Adrenal gland (tissue), 5 donors: ENCODE measurements around the gene CRADD.

Experiments
- POLR2A ChIP-seq, 2 donors: fragments of 450-650 bp; IDR thresholded peaks; one replicate each; pipeline ENCODE4 v1.6.1; 2017; ENCODE audit warnings: antibody characterized with exemption in 2 of 2, mild to moderate bottlenecking in 2 of 2, moderate library complexity in 1 of 2
- TF ChIP-seq, protein P1 (sequence below), 6 experiments: fragments of 450-650 bp in 4 of 6; fragments of 200-600 bp in 2 of 6; sonication (generic) in 1 of 6; IDR thresholded peaks; 1 replicate in 5 of 6; 2 replicates in 1 of 6; pipeline versions ENCODE4 v1.5.1 to v1.8.0; 2016 to 2021; ENCODE audit warnings: antibody characterized with exemption in 6 of 6, mild to moderate bottlenecking in 2 of 6, moderate library complexity in 1 of 6
- donor health status: DM: no; HTN: no; CAD: no.

DNA sequence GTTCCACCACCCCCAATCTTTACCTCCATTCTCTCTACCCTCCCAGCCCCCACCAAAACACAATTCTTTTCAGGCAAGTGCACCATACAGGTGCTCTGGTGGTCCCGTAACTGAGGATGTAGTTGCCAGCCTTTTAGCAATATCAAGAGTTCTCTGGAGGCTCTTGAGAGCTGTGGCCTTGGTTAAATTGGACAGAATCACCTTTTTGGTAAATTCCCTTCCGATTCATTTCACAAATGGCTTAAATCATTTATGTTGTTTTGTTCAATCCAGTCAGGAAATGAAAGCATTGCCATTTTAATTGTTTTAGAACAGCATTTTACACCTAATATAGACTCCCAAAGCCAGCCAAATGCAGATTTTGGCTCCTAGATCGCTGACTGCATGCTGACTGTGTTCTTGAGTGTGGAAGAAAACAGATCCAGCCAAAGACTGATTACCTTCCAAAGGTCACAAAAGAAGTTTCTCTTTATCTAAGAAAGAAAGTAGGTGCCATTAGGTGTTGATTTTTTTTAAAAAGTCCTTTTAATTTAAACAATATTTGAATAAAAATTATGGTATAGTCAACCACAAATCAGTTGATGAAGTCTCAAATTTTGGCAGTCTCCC is 25.6 kb downstream of the CRADD start:
- TF ChIP-seq, protein P1, sequence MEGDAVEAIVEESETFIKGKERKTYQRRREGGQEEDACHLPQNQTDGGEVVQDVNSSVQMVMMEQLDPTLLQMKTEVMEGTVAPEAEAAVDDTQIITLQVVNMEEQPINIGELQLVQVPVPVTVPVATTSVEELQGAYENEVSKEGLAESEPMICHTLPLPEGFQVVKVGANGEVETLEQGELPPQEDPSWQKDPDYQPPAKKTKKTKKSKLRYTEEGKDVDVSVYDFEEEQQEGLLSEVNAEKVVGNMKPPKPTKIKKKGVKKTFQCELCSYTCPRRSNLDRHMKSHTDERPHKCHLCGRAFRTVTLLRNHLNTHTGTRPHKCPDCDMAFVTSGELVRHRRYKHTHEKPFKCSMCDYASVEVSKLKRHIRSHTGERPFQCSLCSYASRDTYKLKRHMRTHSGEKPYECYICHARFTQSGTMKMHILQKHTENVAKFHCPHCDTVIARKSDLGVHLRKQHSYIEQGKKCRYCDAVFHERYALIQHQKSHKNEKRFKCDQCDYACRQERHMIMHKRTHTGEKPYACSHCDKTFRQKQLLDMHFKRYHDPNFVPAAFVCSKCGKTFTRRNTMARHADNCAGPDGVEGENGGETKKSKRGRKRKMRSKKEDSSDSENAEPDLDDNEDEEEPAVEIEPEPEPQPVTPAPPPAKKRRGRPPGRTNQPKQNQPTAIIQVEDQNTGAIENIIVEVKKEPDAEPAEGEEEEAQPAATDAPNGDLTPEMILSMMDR (IDR thresholded peaks at IDR 0.05): no peak
- no peak for TF ChIP-seq POLR2A (IDR thresholded peaks at IDR 0.05)
